Stimulated activated CD8-positive, alpha-beta memory T cell treated with anti-CD3 and anti-CD28 coated beads, Interleukin-12 subunit alpha, Interleukin-12 subunit beta, amount 100 ng/mL, for 24 hours (primary cell): ENCODE data around the gene KANK2.
"Not testable (repeated sequence)": the region's sequence is repeated elsewhere in the genome, so short reads cannot be mapped to it uniquely, and the experiment has no call there.

ENCODE experiments used
- DNase-seq: peaks from one replicate; pipeline ENCODE4 v3.0.0-alpha.2; 2020; ENCODE audit errors: extremely low read depth

KANK2 gene

DNA sequence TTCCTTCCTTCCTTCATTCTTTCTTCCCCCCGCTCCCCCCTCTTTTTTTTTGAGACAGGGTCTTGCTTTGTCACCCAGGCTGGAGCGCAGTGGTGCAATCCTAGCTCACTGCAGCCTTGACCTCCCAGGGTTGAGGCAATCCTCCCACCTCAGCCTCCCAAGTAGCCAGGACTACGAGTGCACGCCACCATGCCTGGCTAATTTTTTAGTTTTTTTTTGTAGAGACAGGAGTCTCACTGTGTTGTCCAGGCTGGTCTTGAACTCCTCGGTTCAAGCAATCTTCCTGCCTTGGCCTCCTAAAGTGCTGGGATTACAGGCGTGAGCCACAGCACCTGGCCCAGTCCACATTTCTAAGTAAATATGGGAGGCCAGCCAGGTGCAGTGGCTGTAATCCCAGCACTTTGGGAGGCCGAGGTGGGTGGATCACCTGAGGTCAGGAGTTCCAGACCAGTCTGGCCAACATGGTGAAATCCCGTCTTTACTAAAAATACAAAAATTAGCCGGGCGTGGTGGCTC is 57.3 kb downstream of the KANK2 start:
- not testable (repeated sequence) for DNase-seq

DNA sequence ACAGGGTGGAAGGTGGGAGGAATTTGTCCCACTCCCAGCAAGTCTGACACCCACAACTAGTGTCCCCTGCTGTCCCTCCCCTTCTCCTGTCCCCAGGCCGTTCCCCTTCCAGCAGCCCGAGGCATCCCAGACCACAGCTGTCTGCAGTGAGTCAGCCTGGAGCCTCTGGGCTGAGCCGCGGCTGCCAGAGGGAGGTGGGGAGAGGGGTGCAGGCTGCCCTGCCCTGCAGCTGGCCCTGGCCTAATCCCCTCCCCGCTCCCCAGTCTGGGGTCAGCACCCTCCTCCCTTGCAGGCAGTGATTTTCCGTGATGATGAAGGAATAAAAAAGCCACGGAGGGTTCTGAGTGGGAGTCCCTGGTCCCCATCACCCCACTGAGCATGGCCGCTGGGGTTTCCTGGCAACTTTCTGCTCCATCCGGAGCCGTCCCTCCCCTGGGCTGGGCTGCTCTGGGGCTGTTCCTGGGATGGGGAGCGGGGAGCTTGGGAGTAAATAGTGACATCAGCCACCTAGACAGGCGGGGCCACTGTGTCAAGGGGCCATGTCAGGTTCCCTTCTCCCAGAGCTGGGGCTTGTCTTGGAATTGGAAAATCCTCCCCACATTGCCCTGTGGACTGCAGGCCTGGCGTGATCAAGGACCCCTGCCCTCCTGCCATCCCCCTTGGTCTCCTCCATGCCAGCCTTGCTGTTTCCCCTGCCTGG is 58.6 kb downstream of the KANK2 start:
- DNase-seq: no peak

DNA sequence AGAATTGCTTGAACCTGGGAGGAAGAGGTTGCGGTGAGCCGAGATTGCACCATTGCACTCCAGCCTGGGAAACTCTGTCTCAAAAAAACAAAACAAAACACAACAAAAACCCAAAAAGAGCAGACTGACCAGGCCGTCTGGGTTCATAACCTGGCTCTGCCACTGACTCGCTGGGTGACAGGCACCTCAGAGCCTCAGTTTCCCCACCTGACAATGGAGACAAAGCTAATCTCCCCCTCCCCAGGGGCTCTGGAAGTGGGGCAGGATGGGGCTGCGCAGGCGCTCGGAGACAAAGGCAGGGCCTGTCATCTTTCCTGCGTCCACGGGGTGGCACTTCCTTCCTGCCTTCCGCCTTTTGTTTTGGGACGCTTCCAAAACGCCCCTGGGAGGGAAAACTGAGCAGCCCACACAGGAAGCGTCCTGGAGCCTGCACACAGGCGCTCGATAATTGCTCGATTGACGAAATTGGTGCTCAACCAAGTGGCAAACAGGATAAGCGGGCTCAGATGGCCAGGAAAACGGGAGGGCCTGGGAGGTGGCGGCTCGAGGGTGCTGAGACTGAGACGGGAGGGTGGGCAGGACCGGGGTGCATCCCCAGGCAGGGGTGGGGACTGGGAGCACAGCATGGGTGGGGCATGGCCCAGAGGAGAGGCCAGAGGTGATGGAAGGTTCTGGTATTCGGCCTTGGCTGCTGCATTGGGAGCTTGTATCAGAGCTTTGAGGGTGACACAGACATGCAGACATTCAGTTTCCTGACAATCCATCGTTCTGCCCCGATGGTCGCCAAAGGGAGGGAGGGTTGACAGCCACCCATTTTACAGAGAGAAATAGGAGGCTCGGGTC is 59.6 kb downstream of the KANK2 start:
- no peak for DNase-seq

DNA sequence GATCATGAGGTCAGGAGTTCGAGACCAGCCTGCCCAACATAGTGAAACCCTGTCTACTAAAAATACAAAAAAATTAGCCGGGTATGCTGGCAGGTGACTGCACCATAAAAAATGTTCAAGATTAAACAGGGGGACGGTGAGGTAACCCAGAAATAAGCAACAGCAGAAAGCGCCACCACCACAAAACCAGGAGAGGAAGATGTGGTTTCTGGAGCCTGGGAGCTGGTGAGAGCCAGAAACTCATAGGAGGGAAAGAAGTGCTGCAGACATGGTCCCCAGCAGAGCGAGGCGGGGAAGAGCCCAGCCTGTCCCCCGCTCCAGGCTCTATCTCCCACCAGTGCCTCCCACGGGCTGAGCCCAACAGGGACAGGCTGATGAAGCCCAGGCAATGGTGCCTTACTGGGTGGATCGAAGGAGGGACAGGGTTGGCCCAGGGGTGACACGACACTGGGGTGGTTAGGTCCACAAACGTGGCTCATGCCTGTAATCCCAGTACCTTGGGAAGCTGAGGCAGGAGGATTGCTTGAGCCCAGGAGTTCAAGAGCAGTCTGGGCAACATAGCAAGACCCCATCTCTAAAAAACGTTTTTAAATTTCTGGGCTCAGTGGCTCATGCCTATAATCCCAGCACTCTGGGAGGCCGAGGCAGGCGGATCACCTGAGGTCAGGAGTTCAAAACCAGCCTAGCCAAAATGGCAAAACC is 60.8 kb downstream of the KANK2 start:
- no peak for DNase-seq

DNA sequence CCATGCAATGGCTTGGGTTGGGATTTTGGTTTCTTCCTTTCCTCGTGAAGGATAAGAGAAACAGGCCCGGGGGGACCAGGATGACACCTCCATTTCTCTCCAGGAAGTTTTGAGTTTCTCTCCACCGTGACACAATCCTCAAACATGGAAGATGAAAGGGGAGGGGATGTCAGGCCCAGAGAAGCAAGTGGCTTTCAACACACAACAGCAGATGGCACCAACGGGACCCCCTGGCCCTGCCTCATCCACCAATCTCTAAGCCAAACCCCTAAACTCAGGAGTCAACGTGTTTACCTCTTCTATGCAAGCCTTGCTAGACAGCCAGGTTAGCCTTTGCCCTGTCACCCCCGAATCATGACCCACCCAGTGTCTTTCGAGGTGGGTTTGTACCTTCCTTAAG is 65.9 kb downstream of the KANK2 start:
- DNase-seq: no peak

DNA sequence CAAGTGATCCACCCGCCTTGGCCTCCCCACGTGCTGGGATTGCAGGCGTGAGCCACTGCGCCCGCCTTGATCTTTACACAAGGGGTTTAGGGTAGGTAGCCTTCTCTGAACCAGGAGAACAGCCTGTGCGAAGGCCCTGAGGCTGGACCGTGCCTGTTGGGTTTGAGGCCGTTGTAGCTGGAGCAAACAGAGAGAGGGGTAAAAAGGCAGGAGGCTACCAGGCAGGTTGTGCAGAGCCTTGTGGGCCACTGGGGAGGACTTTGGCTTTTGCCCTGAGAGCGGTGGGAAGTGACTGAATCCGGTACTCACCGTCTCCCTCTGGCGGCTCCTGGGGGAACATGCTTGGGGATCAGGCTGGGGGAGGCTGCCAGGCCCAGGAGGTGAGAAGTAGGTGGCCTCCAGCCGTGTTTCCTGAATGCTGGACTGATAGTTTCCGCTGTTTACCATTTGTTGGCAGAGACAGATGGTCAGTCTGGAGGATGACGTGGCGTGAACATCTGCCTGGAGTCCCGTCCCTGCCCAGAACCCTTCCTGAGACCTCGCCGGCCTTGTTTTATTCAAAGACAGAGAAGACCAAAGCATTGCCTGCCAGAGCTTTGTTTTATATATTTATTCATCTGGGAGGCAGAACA is 66.4 kb downstream of the KANK2 start:
- DNase-seq: peak; percentile 16

DNA sequence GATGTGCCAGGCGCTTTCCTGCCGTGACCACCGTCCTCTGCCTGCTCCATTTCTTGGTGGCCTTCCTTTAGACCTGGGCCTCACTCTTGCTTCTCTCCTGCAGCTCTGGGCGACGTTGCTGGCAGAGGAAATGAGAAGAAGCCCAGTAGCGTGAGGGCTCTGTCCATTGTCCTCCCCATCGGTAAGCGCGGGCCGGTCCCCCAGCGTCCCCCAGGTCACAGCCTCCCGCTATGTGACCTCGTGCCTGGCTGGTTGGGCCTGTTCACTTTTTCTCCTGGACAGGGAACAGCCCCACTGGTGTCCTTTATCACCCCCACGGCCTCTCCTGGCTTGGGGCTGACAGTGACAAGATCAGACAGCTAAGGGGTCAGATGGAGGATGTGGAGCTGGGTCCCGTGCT is 69.4 kb downstream of the KANK2 start:
- no peak for DNase-seq

DNA sequence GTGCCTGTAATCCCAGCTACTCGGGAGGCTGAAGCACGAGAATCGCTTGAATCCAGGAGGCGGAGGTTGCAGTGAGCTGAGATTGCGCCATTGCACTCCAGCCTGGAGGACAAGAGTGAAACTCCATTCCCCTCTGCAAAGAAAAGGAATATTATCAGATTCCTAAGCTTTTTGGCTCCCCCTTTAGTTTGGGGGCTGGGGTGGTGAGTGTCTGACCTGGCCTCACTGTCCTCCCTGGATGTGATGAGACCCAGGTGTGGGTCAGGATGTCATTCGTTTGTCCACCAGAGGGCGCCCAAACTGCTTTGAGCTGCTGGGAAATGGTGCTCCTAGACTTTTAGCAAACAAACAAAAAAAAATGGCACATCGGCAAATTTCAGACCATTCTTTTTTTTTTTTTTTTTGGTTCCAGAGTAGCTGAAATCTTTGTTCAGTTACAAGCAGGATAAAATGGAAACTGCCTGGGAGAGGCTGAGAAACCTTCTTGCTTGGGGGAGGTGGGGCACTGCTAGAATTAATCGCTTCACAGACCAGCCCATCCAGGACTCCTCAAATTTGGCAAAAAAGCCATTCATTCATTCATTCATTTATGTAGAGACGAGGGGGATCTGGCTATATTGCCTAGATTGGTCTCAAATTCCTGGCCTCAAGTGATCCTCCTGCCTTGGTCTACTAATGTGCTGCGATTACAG is 71.2 kb downstream of the KANK2 start:
- DNase-seq: peak; percentile 45

DNA sequence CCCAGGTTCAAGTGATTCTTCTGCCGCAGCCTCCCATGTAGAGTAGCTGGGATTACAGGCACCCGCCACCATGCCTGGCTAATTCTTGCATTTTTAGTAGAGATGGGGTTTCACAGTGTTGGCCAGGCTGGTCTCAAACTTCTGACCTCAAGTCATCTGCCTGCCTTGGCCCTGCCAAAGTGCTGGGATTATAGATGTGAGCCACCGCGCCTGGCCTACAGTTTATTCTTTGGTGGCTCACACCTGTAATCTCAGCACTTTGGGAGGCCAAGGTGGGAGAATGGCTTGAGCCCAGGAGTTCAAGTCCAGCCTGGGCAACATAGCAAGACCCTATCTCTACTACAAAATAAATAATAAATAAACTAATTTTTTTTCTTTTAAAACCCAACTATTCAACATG is 73.2 kb downstream of the KANK2 start:
- DNase-seq: not testable (repeated sequence)

DNA sequence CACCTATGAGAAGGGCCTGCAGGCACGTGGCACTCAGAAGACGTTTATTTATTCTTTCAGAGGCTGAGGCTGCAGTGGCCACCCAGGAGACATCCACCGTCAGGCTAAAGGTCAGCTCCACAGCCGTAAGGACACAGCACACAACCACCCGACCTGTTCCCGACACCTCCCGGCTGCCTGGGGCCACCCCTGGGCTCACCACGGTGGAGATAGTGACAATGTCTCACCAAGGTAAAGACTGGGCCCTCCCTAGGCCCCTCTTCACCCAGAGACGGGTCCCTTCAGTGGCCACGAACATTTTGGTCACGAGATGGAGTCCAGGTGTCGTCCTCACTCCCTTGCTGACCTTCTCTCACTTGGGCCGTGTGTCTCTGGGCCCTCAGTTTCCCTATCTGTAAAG is 74.2 kb downstream of the KANK2 start:
- DNase-seq: no peak

DNA sequence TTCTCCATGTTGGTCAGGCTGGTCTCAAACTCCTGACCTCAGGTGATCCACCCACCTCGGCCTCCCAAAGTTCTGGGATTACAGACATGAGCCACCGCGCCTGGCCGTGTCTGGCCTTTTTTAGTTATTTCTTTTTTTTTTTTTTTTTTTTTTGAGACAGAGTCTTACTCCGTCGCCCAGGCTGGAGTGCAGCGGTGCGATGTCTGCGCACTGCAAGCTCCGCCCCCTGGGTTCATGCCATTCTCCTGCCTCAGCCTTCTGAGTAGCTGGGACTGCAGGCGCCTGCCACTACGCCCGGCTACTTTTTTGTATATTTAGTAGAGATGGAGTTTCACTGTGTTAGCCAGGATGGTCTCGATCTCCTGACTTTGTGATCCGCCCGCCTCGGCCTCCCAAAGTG is 75.4 kb downstream of the KANK2 start:
- DNase-seq: not testable (repeated sequence)

DNA sequence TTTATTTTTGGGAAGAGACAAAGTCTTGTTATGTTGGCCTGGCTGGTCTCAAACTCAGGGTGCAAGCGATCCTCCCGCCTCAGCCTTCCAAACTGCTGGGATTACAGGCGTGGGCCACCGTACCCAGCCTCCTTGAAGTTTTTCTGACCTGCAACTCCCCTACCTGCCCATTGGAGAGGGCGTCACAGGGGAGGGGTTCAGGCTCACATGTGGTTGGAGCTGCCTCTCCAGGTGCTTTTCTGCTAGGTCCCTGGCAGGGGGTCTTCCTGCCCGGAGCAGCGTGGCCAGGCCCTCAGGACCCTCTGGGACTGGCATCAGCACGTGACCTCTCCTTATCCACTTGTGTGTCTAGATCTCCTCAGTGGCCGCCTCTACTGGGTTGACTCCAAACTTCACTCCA is 80.8 kb downstream of the KANK2 start:
- DNase-seq: no peak

DNA sequence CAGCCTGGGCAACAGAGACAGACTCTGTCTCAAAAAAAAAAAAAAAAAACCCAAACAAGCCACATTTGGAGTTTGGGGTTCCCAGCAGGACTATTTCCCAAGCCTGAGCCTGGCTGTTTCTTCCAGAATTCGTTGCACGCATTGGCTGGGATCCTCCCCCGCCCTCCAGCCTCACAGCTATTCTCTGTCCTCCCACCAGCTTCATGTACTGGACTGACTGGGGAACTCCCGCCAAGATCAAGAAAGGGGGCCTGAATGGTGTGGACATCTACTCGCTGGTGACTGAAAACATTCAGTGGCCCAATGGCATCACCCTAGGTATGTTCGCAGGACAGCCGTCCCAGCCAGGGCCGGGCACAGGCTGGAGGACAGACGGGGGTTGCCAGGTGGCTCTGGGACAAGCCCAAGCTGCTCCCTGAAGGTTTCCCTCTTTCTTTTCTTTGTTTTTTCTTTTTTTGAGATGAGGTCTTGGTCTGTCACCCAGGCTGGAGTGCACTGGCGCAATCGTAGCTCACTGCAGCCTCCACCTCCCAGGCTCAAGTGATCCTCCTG is 81.4 kb downstream of the KANK2 start:
- DNase-seq: no peak

DNA sequence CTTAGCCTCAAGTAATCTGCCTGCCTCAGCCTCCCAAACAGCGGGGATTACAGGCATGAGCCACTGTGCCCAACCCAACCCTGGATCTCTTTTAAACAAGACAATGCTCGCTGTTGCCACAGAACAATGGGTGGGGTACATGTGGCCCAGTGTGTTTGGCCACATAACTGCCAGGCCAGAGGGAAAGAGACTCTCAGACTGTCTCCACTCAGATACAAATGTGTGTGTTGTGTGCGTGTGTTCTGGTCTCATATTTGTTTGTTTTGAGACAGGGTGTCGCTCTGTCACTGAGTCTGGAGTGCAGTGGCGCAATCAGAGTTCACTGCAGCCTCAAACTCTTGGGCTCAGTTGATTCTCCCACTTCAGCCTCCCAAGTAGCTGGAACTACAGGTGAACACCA is 82.3 kb downstream of the KANK2 start:
- DNase-seq: no peak
